Muscle layer of duodenum (tissue), 2 donors: ENCODE data around the gene RGL1.

Experiments
- H3K27ac ChIP-seq: one replicate; pipeline ENCODE4 v1.7.0; 2013; ENCODE audit warnings: mild to moderate bottlenecking, low read length
- H3K27me3 ChIP-seq: one replicate; pipeline ENCODE4 v1.7.0; 2013; ENCODE audit warnings: low read depth, mild to moderate bottlenecking, control low read depth, low read length
- H3K36me3 ChIP-seq, 2 donors: one replicate each; pipeline ENCODE4 v1.7.0; 2013; ENCODE audit warnings: low read length in 2 of 2, control low read depth in 1 of 2, mild to moderate bottlenecking in 1 of 2; ENCODE audit not compliant: insufficient read depth in 2 of 2, control insufficient read depth in 1 of 2
- H3K4me1 ChIP-seq, 2 donors: one replicate each; pipeline ENCODE4 v1.7.0; 2013; ENCODE audit warnings: low read length in 2 of 2, mild to moderate bottlenecking in 2 of 2, control low read depth in 1 of 2, moderate library complexity in 1 of 2; ENCODE audit not compliant: insufficient read depth in 2 of 2, control insufficient read depth in 1 of 2
- H3K4me3 ChIP-seq, 2 donors: one replicate each; pipeline ENCODE4 v1.7.0; 2013; ENCODE audit warnings: low read length in 2 of 2, low read depth in 1 of 2, mild to moderate bottlenecking in 1 of 2
- H3K9me3 ChIP-seq, 2 donors: one replicate each; pipeline ENCODE4 v1.7.0; 2013; ENCODE audit warnings: low read length in 2 of 2, control low read depth in 1 of 2, mild to moderate bottlenecking in 1 of 2; ENCODE audit not compliant: control insufficient read depth in 1 of 2
- donor health status: healthy.

Gene RGL1

GRCh38 chr1:183910845-183911244 is 105.9 kb downstream of the RGL1 start:
- no peak overlapping the region for H3K4me3 ChIP-seq
- H3K27ac ChIP-seq: peak overlapping the region; percentile 39
- H3K9me3 ChIP-seq: no peaks in the 10 kb centered on the region
- H3K27me3 ChIP-seq: no peaks in the 10 kb centered on the region
- peaks cover 32 to 51% of the 10 kb centered on the region in 2 donors for H3K36me3 ChIP-seq
- H3K4me1 ChIP-seq: peaks cover 6 to 15% of the 10 kb centered on the region in 2 donors

- Histone ChIP-seq H3K36me3 (peaks cover 32 to 51% of the 10 kb centered on the region in 2 donors), H3K4me1 (peaks cover 7 to 15% of the 10 kb centered on the region in 2 donors), H3K9me3 (no peaks in the 10 kb centered on the region), H3K27me3 (no peaks in the 10 kb centered on the region), H3K4me3 (no peak overlapping the region), H3K27ac (peak overlapping the region; percentile 39)
Observed at GRCh38 chr1:183911285-183911684, 106.4 kb downstream of the RGL1 start.

- Histone ChIP-seq H3K4me3 (no peak overlapping the region), H3K4me1 (peaks cover 7 to 15% of the 10 kb centered on the region in 2 donors), H3K27ac (no peak overlapping the region), H3K9me3 (no peaks in the 10 kb centered on the region), H3K27me3 (no peaks in the 10 kb centered on the region), H3K36me3 (peaks cover 34 to 46% of the 10 kb centered on the region in 2 donors)
Observed at GRCh38 chr1:183912265-183912886, 107.5 kb downstream of the RGL1 start.

- Histone ChIP-seq H3K9me3 (no peaks in the 10 kb centered on the region), H3K4me3 (no peak overlapping the region), H3K27ac (peak overlapping the region; percentile 27), H3K4me1 (peaks cover 7 to 15% of the 10 kb centered on the region in 2 donors), H3K36me3 (peaks cover 42 to 43% of the 10 kb centered on the region in 2 donors), H3K27me3 (no peaks in the 10 kb centered on the region)
Observed at GRCh38 chr1:183913567-183913993, 108.7 kb downstream of the RGL1 start.

GRCh38 chr1:183914276-183914675 is 109.4 kb downstream of the RGL1 start:
- Histone ChIP-seq H3K4me1 (peaks cover 7 to 15% of the 10 kb centered on the region in 2 donors), H3K9me3 (no peaks in the 10 kb centered on the region), H3K36me3 (peaks cover 38 to 43% of the 10 kb centered on the region in 2 donors), H3K27ac (peak overlapping the region; percentile 27), H3K27me3 (no peaks in the 10 kb centered on the region), H3K4me3 (no peak overlapping the region)

GRCh38 chr1:183914891-183915290 is 110.0 kb downstream of the RGL1 start:
- H3K4me3 ChIP-seq: no peak overlapping the region
- H3K27ac ChIP-seq: no peak overlapping the region
- peaks cover 35 to 37% of the 10 kb centered on the region in 2 donors for H3K36me3 ChIP-seq
- H3K9me3 ChIP-seq: no peaks in the 10 kb centered on the region
- peaks cover 7 to 15% of the 10 kb centered on the region in 2 donors for H3K4me1 ChIP-seq
- H3K27me3 ChIP-seq: no peaks in the 10 kb centered on the region

GRCh38 chr1:183915625-183916510 is 110.9 kb downstream of the RGL1 start:
- Histone ChIP-seq H3K4me3 (no peak overlapping the region), H3K4me1 (peaks cover 7 to 15% of the 10 kb centered on the region in 2 donors), H3K27me3 (no peaks in the 10 kb centered on the region), H3K27ac (peak overlapping the region; percentile 61), H3K36me3 (peaks cover 36 to 37% of the 10 kb centered on the region in 2 donors), H3K9me3 (no peaks in the 10 kb centered on the region)

- H3K27ac ChIP-seq: no peak overlapping the region
- peaks cover 7 to 15% of the 10 kb centered on the region in 2 donors for H3K4me1 ChIP-seq
Observed at GRCh38 chr1:183916574-183916973, 111.7 kb downstream of the RGL1 start.

GRCh38 chr1:183918589-183918988 is 113.7 kb downstream of the RGL1 start:
- Histone ChIP-seq H3K27me3 (no peaks in the 10 kb centered on the region), H3K27ac (no peak overlapping the region), H3K9me3 (no peaks in the 10 kb centered on the region), H3K36me3 (peaks cover 38 to 39% of the 10 kb centered on the region in 2 donors), H3K4me1 (peaks cover 7 to 15% of the 10 kb centered on the region in 2 donors), H3K4me3 (no peak overlapping the region)

More at GRCh38 chr1:183916574-183916973, 111.7 kb downstream of the RGL1 start:
- H3K4me3 ChIP-seq: no peak overlapping the region
- H3K9me3 ChIP-seq: no peaks in the 10 kb centered on the region
- H3K27me3 ChIP-seq: no peaks in the 10 kb centered on the region
- peaks cover 38 to 39% of the 10 kb centered on the region in 2 donors for H3K36me3 ChIP-seq

GRCh38 chr1:183920651-183921050 is 115.7 kb downstream of the RGL1 start:
- H3K27me3 ChIP-seq: no peaks in the 10 kb centered on the region
- peaks cover 1 to 3% of the 10 kb centered on the region in 2 donors for H3K4me1 ChIP-seq
- no peaks in the 10 kb centered on the region for H3K9me3 ChIP-seq
- no peak overlapping the region for H3K4me3 ChIP-seq
- H3K27ac ChIP-seq: no peak overlapping the region
- H3K36me3 ChIP-seq: peaks cover 33 to 41% of the 10 kb centered on the region in 2 donors

GRCh38 chr1:183922197-183922596 is 117.3 kb downstream of the RGL1 start:
- Histone ChIP-seq H3K36me3 (peaks cover 33 to 45% of the 10 kb centered on the region in 2 donors), H3K27me3 (no peaks in the 10 kb centered on the region), H3K4me3 (no peak overlapping the region), H3K9me3 (no peaks in the 10 kb centered on the region), H3K27ac (no peak overlapping the region), H3K4me1 (no peaks in the 10 kb centered on the region)
